HG02852 (cell line): ENCODE results near the gene DMBX1.
A peak's percentile ranks its signal among the peaks of the same experiment; 100 is the strongest.

Experiments
- ATAC-seq: cut with Tn5 transposase; IDR thresholded peaks from one replicate; pipeline ENCODE4 v1.9.1; 2021; ENCODE audit warnings: mild to moderate bottlenecking, moderate library complexity; ENCODE audit not compliant: unreplicated experiment

Gene DMBX1

GRCh38 chr1:46458846-46459245 lies 30.8 kb upstream of the DMBX1 start:
- no peak for ATAC-seq

GRCh38 chr1:46459315-46459714 lies 30.3 kb upstream of the DMBX1 start:
- ATAC-seq: no peak

DNA sequence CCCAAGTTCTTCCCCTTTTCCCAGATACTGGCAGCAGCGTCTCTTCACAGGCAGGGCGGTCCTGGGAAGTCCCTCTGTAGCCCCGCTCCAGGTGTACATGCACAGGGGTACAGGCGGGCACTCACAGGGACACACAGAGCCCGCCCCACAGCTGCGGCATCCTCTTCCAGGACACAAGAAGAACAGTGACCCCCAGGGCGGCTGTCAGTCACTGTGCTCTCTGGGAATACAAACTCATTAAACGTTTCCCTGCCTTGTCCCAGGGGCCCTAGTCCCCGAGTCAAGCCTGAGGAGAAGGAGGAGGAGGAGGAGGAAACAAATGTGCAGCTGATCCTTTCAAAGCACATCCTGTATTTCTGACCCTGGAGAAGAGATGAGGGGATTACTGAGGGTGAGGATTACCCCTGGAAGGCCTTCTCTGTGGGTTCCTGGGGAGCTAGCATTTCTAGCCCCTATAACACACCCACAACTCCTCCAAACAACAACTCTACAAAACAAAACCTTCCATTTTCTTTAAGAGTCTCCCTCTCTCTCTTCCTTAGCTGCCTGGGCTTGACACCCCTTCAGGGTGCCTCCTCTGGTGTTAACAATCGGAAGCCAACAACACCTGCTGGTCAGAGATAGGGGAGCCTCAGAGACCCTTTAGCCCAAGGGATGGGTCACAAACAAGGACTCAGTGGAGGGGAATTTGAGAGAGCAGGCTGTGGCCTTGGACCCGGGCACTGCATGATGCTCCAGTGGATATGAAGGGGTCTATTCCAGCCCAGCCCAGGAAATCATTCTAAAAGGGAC lies 28.4 kb upstream of the DMBX1 start:
- ATAC-seq: no peak

DNA sequence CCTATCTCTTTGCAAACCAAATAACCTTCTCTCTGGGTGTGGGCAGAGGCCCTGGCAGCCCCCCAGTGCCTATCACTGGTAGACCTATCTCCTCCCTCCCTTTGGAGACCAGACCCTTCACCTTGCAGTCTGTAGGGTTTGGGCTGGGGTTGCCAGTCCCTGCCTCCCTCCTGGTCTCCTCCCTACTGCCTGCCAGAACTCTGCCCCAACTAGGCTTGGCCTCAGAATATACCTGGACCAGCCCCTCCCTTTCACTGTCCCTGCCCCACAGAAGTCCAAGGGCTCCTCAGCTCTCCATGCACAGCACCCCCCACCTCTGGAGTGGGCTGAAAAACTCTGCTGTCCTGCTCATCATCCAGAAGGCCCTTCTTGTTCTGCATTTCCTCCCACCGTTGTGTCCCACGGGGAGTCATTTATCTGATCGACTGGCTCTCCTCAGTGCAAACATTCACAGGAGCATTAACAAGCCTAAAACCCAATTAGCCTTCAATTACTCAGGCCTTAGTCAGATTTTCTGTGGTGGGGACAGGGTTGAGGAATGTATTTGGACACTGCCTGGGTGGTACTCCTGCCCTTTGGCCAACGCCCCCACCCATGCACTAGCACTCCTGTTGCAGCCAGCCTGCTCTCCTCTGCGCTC lies 27.7 kb upstream of the DMBX1 start:
- ATAC-seq: no peak

DNA sequence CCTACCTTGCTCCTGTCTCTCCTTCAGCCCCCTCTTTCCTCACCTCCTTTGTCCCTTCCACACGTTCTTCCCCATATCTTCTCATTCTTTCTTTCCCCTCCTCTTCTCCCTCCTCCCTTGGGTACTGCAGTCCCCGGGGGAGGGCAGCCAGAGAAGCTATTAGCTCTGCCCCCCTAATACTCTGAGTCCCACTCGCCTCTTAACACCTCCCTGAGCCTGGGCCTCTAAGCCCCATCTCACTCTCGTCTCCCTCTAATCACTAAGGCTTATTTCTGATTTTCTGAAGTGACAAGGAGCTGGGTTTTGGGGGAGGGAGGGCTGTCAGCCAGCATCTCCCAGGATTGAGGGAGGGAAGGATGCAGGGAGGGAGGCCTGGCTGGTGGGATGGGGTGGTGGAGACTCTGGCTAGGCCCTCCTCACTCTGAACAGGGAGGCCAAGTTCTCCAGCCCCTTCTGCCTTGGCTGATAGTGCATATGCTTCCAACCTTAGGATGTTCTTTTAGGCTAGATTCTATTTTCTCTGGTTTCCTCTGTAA lies 25.6 kb upstream of the DMBX1 start:
- ATAC-seq: no peak

DNA sequence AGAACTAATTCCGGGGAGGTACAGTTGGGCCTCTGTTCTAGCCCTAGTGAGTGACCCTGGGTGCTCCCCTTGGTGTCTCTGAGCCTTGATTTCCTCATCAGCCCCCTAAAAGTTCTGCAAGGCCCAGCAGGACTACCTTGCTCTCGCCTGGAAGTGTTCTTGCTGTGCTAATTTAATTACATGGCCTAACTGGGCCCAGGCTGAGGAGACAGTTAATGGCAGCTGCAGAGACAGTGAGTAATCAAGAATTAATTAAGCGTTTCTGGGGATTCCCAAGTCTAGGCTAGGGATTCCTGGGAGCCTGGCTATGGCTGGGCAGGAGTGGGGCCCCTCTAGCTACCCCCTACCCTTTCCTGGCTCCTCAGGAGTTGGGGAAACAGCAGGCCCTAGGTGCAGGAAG lies 24.7 kb upstream of the DMBX1 start:
- no peak for ATAC-seq

- no peak for ATAC-seq
These were observed 23.6 kb upstream of the DMBX1 start for GRCh38 chr1:46465981-46466476.

- ATAC-seq: no peak
These were observed 23.0 kb upstream of the DMBX1 start for GRCh38 chr1:46466477-46467182.

- ATAC-seq: no peak
These were observed 22.5 kb upstream of the DMBX1 start for GRCh38 chr1:46467183-46467504.

DNA sequence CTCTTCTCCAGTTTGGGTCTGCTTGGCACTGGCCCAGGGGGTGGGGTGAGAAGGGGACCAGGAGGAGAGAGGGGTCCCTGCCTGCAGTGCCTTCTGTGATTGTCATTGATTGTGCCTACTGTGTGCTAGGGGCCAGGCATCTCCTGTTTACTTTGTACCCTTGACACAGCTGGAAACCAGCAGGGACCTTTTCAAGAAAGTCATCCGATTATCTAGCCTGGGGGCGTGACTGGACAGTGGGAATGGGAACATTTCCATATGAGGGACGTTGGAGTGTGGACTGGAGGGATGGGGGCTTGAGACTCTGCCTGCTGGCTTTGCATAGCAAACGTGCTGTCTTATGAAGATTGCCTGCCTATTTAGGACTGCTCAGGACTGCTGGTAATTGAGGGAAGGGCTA lies 19.8 kb upstream of the DMBX1 start:
- ATAC-seq: no peak

DNA sequence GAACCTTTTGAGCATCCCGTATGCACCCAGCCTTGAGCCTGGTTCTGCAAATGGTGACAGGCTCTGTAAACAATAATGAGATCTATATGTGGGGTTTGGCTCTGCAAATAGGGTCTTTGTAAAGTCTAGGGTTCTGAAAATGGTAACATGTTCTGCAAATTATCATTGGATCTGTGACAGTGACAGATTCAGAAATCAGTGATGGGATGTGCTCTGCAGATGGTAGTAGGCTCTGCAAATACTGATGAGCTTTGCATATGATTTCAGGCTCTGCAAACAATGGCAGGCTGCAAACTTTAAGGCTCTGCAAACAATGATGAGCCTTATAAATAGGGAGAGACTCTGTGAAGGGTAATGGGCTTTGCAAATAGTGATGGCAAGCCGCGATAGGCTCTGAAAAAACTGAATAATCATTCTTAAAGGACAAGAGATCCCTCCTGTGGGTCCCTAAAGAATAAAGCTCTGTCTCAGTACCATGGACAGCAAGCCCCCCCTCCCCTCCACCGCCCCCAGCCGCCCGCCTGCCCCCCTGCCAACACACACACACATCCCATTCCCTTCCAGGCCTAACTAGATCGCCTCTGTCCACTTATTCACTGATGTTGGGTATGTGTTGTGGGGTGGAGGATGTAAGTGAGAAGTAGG lies 17.7 kb upstream of the DMBX1 start:
- no peak for ATAC-seq

DNA sequence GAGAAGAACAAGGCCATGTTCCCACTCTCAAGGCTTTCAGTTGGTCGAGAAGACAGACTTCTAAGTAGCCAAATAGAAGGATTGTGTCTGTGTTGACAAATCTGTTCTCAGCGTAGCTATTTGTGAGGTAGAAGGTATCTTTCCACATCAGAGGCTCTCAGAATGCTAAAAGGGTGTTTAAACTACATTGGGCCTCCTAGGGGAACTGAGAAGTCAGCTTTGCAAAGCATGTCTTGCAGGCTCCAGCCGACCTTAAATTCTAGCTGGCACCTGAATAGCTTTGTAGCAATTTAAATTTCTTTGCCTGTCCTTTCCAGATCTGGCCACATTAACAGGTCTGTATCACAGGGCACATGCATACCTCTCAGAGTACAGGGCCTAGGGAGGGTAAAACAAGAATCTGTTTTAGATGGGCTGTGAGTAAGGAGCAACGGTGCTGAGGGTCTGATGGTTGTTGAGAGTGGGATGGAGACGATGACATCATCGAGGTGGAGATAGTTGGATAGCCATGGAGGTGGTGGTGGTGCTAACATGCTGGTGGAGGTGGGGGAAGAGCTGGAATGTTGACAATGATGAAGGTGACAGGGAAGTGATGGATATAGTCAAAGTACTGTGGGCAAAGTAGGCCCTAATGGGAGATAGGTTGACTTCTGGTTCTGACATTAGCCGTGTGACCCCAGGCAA lies 17.0 kb upstream of the DMBX1 start:
- ATAC-seq: no peak

DNA sequence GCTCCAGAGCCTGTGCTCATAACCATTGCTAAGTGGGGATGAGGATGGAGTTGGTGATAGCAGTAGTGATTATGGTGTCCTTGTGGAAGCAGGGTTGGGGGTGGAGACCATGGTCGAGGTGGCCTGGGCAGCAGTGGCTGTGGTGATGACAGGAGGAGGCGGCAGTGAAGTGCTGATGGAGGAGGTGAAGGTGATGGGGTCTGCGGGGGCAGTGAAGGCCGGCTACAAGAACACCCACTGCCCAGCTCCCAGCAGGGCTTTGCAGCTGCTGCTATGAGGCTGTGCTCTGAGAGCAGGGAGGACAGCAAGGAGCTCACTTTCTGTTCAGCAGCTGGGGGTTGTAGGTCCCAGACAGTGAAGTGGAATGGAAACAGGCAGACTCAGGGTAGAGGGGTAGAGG lies 15.6 kb upstream of the DMBX1 start:
- no peak for ATAC-seq

DNA sequence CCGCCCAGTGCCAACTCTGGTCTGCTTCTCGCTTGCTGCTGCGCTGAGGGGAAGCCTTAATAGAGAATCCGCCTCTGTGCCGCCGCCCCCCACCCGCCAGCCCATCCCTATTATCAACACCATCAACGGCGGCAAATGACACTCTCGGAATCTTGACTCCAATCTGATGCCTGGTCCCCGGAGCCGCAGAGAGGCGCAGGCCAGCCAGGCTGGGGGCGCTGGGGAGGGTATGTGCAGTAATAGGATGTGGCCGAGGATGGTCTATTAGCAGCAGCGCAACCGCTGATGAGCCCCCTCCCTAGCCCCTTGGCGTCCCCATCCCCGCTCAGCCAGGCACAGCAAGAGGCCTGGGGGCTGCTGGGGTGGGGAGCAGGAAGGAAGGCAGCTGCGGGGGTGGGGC lies 15.1 kb upstream of the DMBX1 start:
- ATAC-seq: no peak

GRCh38 chr1:46476673-46477072 lies 13.0 kb upstream of the DMBX1 start:
- ATAC-seq: no peak

DNA sequence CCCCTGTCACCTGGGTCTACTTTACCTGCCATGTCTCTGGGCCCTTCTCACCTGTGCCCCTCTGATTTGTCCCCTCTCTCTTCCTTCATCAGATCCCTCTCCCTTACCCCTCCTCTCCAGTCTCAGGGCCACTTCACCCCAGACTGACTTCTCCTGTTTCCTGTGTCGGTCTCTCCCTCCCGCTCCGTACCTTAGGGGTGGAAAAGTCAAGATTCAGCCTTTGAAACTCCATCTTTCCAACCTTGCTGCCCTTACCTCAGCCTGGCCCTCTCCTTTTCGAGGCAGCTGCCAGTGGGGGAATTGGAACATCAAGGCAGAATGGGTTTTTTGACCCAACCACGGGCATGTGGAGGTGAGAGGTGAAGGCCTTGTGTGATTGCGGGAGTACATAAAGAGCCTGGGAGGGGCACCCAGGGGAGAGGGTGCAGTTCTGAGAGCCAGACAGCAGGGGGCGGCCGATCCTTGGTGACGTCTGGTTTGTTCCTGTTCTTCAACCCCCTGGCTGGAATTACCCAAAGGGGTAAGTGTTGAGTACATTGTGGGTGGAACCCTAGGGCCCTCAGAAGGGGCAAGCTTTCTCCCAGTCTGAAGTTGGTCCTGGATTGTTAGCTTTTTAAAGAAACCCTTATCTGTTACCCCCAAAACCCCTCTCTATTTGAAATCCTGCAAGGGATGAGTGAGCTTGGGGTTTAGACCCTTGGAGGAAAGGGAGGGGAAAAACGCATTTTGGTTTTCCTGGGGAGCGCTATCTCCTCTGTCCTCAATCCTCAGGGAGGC lies 12.3 kb upstream of the DMBX1 start:
- ATAC-seq: peak; percentile 52

DNA sequence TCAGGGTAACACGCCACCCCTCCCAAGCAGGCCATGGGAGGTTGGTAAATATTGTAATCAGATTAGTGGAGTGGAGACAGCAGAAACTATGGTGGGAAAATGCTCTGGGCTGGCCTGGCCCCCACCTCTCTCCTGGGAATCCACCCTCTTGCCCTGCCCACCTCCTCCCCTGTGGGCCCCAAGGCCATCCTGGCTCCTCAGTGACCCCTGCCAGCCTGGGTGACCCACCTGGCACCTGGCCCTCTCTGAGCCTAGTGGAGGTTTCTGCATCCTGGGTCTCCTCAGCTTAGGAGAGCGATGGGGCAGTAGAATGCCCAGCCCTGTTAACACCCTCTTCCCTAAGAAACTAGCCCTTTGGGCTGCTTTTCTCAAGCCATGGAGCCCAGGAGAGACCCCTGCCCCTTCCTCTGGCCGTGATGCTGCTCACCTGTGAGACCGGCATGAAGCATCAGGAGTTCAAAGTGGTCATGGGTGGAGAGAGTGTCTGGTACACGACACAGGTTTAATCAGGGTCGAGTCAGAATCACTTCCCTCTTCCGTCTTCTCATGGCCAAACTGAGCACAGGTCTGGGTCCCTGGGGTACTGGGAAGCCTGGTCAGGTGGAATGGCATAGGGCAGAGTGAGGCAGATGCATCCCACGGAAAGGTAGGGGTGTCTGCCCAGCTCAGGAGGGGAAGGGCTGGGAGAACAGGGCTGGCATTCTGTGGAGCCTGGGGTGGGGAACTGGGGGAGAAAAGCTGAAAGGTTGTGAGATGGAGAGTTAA lies 10.7 kb upstream of the DMBX1 start:
- ATAC-seq: no peak

DNA sequence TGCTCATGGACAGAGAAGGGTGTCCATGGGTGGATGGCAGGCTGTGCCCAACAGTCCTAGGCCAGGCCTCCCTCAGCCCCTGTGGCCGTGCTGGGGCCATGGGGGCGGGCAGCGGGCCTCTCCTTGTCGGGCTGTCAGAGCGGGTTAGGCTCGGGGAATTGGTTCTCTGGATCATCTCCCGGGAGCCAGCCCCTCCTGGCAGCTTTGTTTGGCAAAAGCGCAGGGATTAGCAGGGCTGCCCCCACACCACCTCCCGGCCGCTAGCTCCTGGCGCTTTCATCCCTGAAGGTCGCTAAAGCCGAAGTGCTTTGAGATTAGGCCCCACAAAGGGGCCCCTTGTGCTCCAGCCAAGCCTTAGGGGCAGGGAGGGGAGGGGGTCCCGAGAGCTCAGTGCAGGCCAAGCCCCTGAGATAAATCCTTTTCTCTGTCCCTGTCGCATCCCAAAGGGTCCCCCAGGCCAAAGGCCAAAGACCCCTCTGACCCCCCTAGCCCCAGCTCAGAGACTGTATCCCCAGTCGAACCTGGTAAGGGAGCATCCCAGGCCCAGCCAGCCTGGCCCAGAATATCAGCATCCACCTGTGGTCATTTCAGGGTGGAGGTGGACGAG lies 9.8 kb upstream of the DMBX1 start:
- ATAC-seq: no peak
